Measurements from ENCODE around the gene SHKBP1. TPM values are rescaled to one million over a fixed set of nuclear protein-coding genes. Genes with fewer than 3 reads are reported as not detected.

Gene SHKBP1
- total RNA-seq, 1 donor = 16.3 TPM

DNA sequence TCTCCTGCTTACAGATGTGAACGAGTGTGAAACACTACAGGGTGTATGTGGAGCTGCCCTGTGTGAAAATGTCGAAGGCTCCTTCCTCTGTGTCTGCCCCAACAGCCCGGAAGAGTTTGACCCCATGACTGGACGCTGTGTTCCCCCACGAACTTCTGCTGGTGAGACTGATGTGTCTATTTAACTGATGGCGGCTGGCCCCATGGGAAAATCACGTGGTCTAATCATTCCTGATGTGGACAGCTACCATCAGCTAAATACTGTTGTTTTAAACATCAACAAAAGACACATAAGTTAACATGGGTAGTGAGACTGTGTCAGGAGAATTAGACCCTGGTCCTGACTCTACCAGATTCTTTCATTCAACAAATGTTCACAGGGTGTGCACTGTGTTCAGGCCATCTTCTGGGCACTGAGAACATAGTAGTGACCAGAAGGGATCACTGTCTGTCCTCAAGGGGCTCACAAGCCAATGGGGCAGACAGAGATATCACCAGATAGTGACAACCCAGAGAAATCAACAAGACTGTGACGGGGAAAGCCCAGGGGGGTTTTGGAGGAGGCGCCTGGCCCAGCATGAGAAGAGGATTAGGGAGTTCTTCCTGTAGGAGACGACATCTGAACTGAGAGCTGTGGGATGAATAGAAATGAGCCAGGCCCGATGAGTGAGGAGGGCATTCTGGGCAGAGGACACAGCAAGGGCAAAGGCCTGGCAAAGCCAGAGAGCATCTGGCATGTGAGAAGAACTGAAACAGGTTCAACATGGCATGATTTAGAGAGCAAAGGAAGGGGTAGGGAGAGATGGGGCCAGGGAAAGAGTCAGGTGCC lies 42.9 kb downstream of the SHKBP1 start:
- no peak overlapping the region for H3K4me3 ChIP-seq (ENCODE audit: insufficient read depth, low read length)
- DNase-seq (ENCODE audit: insufficient read length, low spot score, missing footprints) = peak; percentile 69
- H3K36me3 ChIP-seq (ENCODE audit: insufficient read depth, low read length) = peaks cover 43% of the 10 kb centered on the region
- H3K9me3 ChIP-seq (ENCODE audit: low read depth, low read length) = no peaks in the 10 kb centered on the region
- TF ChIP-seq, protein P1, sequence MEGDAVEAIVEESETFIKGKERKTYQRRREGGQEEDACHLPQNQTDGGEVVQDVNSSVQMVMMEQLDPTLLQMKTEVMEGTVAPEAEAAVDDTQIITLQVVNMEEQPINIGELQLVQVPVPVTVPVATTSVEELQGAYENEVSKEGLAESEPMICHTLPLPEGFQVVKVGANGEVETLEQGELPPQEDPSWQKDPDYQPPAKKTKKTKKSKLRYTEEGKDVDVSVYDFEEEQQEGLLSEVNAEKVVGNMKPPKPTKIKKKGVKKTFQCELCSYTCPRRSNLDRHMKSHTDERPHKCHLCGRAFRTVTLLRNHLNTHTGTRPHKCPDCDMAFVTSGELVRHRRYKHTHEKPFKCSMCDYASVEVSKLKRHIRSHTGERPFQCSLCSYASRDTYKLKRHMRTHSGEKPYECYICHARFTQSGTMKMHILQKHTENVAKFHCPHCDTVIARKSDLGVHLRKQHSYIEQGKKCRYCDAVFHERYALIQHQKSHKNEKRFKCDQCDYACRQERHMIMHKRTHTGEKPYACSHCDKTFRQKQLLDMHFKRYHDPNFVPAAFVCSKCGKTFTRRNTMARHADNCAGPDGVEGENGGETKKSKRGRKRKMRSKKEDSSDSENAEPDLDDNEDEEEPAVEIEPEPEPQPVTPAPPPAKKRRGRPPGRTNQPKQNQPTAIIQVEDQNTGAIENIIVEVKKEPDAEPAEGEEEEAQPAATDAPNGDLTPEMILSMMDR (IDR thresholded peaks at IDR 0.05; ENCODE audit: extremely low read depth, low read depth, low read length) = no peak
- H3K4me2 ChIP-seq (ENCODE audit: insufficient read depth, low read length) = no peak overlapping the region
- no peak overlapping the region for H3K27ac ChIP-seq (ENCODE audit: low read depth, low read length)
- peaks cover 2% of the 10 kb centered on the region for H4K20me1 ChIP-seq (ENCODE audit: insufficient read depth, low read length)
- no peaks in the 10 kb centered on the region for H3K4me1 ChIP-seq (ENCODE audit: insufficient read depth, low read length)
- H2AFZ ChIP-seq (ENCODE audit: low read length) = no peak overlapping the region
- H3K79me2 ChIP-seq (ENCODE audit: insufficient read depth, low read length) = no peaks in the 10 kb centered on the region
- no peaks in the 10 kb centered on the region for H3K27me3 ChIP-seq (ENCODE audit: insufficient read depth, low read length)

DNA sequence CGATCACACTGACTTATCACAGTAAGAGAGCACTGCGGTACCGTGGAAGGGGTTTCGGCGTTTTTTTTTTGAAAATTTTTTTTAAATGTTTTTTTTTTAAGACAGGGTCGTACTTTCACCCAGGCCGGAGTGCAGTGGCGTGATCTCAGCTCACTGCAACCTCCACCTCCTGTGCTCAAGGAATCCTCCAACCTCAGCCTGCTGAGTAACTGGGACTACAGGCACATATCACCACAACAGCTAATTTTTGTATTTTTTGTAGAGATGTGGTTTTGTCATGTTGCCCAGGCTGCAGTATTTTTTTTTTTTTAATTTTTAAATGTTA lies 43.5 kb downstream of the SHKBP1 start:
- Histone ChIP-seq H2AFZ (ENCODE audit: low read length) (no peak overlapping the region), H3K27me3 (ENCODE audit: insufficient read depth, low read length) (no peaks in the 10 kb centered on the region), H3K4me1 (ENCODE audit: insufficient read depth, low read length) (no peaks in the 10 kb centered on the region), H3K36me3 (ENCODE audit: insufficient read depth, low read length) (peaks cover 43% of the 10 kb centered on the region), H4K20me1 (ENCODE audit: insufficient read depth, low read length) (peaks cover 2% of the 10 kb centered on the region), H3K27ac (ENCODE audit: low read depth, low read length) (no peak overlapping the region), H3K4me3 (ENCODE audit: insufficient read depth, low read length) (no peak overlapping the region), H3K79me2 (ENCODE audit: insufficient read depth, low read length) (no peaks in the 10 kb centered on the region), H3K4me2 (ENCODE audit: insufficient read depth, low read length) (no peak overlapping the region), H3K9me3 (ENCODE audit: low read depth, low read length) (no peaks in the 10 kb centered on the region)
- TF ChIP-seq, protein P1 (IDR thresholded peaks at IDR 0.05; ENCODE audit: extremely low read depth, low read depth, low read length) = no peak
- DNase-seq (ENCODE audit: insufficient read length, low spot score, missing footprints) = no peak

DNA sequence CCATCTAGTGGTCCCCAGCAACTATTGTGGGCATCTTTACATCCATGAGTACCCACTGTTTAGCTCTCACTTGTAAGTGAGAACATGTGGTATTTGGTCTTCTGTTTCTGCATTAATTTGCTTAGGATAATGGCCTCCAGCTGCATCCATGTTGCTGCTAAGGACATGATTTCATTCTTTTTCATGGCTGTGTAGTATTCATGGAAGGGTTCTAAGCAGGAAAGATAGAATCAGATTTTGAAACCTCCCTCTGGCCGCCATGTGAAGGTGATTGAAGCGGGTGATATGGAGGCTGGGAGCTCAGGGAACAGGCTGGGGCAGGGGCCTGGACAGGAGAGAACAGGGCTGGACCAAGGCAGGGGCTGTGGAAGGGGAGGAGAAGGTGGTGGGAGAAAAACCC lies 44.6 kb downstream of the SHKBP1 start:
- Histone ChIP-seq H4K20me1 (ENCODE audit: insufficient read depth, low read length) (peaks cover 2% of the 10 kb centered on the region), H3K79me2 (ENCODE audit: insufficient read depth, low read length) (no peaks in the 10 kb centered on the region), H3K4me2 (ENCODE audit: insufficient read depth, low read length) (no peak overlapping the region), H3K36me3 (ENCODE audit: insufficient read depth, low read length) (peaks cover 46% of the 10 kb centered on the region), H3K27ac (ENCODE audit: low read depth, low read length) (no peak overlapping the region), H3K9me3 (ENCODE audit: low read depth, low read length) (no peaks in the 10 kb centered on the region), H2AFZ (ENCODE audit: low read length) (no peak overlapping the region), H3K27me3 (ENCODE audit: insufficient read depth, low read length) (no peaks in the 10 kb centered on the region), H3K4me1 (ENCODE audit: insufficient read depth, low read length) (no peaks in the 10 kb centered on the region), H3K4me3 (ENCODE audit: insufficient read depth, low read length) (no peak overlapping the region)
- no peak for DNase-seq (ENCODE audit: insufficient read length, low spot score, missing footprints)
- TF ChIP-seq, protein P1 (IDR thresholded peaks at IDR 0.05; ENCODE audit: extremely low read depth, low read depth, low read length) = no peak

DNA sequence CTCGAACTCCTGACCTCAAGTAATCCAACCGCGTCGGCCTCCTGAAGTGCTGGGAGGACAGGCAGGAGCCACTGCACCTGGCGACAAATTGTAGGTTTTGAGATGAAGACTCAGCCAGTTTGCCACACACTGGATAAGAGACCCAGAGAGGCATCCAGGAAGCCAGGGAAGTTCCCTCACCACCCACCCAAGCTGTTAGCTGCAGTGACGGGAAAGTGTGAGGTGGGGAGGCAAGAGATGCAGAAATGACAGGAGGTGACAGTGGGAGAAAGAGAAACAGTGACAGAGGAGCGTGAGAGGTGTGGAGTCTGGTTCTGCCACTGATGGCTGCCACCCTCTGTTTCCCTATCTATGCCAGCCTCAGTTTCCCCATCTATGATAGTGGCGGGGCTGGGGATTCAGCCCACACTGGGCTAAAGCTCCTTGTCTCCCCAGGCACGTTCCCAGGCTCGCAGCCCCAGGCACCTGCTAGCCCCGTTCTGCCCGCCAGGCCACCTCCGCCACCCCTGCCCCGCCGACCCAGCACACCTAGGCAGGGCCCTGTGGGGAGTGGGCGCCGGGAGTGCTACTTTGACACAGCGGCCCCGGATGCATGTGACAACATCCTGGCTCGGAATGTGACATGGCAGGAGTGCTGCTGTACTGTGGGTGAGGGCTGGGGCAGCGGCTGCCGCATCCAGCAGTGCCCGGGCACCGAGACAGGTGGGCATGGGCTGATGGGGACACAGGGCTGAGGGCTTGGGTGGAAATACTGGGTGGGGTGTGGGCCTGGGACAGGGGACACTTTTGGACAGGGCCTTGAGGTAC lies 45.5 kb downstream of the SHKBP1 start:
- H3K27ac ChIP-seq (ENCODE audit: low read depth, low read length) = no peak overlapping the region
- H3K9me3 ChIP-seq (ENCODE audit: low read depth, low read length) = no peaks in the 10 kb centered on the region
- TF ChIP-seq, protein P1 (IDR thresholded peaks at IDR 0.05; ENCODE audit: extremely low read depth, low read depth, low read length) = no peak
- no peak overlapping the region for H3K4me2 ChIP-seq (ENCODE audit: insufficient read depth, low read length)
- peaks cover 41% of the 10 kb centered on the region for H3K36me3 ChIP-seq (ENCODE audit: insufficient read depth, low read length)
- no peak overlapping the region for H3K4me3 ChIP-seq (ENCODE audit: insufficient read depth, low read length)
- peaks cover 2% of the 10 kb centered on the region for H4K20me1 ChIP-seq (ENCODE audit: insufficient read depth, low read length)
- H3K79me2 ChIP-seq (ENCODE audit: insufficient read depth, low read length) = no peaks in the 10 kb centered on the region
- no peak for DNase-seq (ENCODE audit: insufficient read length, low spot score, missing footprints)
- H3K4me1 ChIP-seq (ENCODE audit: insufficient read depth, low read length) = no peaks in the 10 kb centered on the region
- no peaks in the 10 kb centered on the region for H3K27me3 ChIP-seq (ENCODE audit: insufficient read depth, low read length)
- H2AFZ ChIP-seq (ENCODE audit: low read length) = no peak overlapping the region
